Measurements from ENCODE around the gene CST7.

CST7 gene

DNA sequence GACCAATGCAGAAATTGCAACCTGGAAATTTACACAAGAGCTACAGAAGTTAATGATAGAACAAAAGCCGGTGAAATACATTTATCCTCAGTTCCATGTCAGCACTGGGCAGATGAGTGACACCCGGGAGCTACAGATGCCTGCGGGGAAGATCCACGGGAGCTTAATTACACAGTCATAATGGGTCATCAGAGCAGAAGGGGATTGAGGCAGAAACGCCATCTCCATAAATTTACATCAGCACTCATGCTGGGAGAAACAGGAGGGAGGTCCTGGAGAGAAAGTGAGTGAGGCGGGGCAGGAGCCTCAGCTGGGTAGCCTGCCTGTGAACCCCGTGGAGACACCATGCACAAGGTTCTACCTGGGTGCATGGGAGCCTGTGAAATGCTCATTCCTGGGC, 37.6 kb upstream of the CST7 start:
- DNase-seq (ENCODE audit: low read depth) = no peak
- no peak overlapping the region for H3K4me3 ChIP-seq (replicated peaks; ENCODE audit: low read depth, low read length)
- TF ChIP-seq, protein P1, sequence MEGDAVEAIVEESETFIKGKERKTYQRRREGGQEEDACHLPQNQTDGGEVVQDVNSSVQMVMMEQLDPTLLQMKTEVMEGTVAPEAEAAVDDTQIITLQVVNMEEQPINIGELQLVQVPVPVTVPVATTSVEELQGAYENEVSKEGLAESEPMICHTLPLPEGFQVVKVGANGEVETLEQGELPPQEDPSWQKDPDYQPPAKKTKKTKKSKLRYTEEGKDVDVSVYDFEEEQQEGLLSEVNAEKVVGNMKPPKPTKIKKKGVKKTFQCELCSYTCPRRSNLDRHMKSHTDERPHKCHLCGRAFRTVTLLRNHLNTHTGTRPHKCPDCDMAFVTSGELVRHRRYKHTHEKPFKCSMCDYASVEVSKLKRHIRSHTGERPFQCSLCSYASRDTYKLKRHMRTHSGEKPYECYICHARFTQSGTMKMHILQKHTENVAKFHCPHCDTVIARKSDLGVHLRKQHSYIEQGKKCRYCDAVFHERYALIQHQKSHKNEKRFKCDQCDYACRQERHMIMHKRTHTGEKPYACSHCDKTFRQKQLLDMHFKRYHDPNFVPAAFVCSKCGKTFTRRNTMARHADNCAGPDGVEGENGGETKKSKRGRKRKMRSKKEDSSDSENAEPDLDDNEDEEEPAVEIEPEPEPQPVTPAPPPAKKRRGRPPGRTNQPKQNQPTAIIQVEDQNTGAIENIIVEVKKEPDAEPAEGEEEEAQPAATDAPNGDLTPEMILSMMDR (IDR thresholded peaks at IDR 0.05; ENCODE audit: low read length, missing control alignments) = no peak

DNA sequence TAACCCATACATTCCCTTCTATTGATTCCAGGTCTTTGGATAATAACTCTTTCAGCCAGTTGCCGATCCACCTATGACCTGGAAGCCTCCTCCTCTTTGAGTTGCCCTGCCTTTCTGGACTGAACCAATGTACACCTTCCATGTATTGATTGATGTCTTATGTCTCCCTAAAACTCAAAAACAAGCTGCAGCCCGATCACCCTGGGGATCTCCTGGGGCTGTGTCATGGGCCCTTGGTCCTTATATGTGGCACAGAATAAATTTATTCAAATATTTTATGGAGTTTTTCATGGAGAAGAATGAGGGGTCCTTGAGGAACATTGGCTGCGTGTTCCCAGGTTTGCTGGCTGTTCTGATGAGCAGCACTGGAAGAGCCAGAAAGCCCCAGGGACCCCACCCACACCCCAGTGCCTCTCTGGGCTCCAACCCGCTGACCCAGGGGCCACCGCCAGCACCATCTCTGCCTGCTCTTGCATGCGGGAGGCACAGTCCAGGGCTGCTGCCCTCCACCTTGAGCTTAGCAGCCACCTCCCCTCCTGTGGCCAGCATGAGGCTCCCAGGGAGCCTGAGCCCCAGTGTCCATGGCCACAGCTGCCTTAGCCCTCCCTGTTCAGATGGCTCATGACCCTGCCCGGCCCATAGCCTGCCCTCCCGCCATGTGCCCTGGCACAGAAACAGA, 36.5 kb upstream of the CST7 start:
- DNase-seq (ENCODE audit: low read depth) = no peak
- H3K4me3 ChIP-seq (replicated peaks; ENCODE audit: low read depth, low read length) = no peak overlapping the region
- TF ChIP-seq, protein P1 (IDR thresholded peaks at IDR 0.05; ENCODE audit: low read length, missing control alignments) = no peak

DNA sequence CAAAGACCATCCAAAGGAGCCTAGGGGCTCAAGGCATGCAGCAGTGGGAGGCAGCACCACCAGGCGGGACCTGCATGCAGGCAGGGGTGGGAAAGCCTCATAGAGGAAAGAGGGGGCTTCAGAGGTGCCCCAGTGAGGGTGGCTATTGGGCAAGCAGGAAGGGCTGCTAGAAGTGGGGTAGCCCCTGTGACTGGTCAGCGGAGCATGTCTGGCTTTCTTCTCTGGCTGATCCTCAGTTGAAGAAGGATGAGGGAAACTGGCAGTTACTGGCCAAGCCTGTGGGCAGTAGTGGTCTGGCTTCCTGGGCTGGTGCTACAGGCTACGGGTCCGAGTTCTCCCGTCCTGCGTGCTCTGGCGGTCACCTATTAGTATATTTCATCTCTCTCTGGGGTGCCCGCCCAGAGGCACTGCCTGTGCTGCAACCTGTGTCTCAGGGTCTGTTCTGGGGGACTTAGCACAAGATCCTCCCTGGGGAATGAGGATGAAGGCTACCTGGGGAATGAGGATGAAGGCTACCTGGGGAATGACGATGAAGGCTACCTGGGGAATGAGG, 35.9 kb upstream of the CST7 start:
- TF ChIP-seq, protein P1 (IDR thresholded peaks at IDR 0.05; ENCODE audit: low read length, missing control alignments) = no peak
- DNase-seq (ENCODE audit: low read depth) = no peak
- no peak overlapping the region for H3K4me3 ChIP-seq (replicated peaks; ENCODE audit: low read depth, low read length)

DNA sequence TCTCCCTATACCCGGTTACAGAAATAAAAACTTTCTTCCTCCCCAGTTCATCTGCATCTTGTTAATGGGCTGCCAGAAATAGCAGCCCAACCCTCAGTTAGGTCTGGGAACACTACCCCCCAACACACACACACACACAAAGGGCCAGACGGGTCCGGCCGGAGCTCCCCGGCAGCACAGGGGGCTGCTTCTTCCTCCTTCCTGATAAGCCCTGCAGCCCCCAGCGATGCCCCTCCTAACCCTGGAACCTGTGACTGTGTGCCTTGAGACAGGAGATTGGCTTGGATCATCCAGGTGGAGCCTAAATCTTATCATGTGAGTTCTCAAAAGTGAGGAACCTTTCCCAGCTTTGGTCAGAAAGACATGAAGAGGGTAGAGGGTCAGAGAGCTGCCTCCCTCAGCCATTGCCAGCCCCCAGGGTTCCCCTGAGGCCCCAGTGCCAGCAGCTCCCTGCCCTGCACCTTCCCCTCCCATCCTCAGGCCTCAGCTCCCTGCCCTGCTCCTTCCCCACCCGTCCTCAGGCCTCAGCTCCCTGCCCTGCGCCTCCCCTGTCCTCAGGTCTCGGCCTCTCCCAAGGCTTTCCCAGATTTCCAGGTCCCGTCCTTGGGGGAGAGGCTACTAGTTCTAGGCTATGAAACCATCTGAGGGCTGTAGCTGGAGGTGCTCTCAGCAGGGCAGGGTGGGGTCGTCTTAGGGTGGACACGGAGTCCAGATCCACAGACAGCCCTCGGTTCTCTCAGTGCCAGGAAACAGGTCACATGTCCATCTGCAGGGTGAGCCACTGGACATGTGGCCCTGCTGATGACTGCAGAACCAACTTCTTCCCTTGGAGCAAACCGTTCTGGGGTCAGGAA, 34.5 kb upstream of the CST7 start:
- TF ChIP-seq, protein P1 (IDR thresholded peaks at IDR 0.05; ENCODE audit: low read length, missing control alignments) = no peak
- no peak for DNase-seq (ENCODE audit: low read depth)
- H3K4me3 ChIP-seq (replicated peaks; ENCODE audit: low read depth, low read length) = no peak overlapping the region

DNA sequence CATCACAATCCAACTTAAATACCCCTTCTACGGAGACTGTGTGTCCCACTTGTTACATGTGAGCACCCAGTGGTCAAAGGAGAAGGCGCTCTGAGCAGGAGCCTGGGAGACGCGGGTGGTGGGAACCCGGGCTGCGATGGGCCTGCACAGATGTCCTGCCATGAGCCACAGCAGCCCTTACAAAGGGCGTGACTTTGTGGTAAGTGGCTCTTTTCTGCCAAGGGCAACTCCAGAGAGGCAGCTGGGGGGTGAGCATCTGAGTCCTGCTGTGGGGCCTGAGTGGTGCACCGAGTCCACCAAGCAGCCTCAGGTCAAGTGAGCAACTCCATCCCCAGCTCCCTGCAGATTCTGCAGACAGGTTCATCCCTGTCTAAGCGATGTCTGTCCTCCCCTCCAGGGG, 33.6 kb upstream of the CST7 start:
- DNase-seq (ENCODE audit: low read depth) = no peak
- H3K4me3 ChIP-seq (replicated peaks; ENCODE audit: low read depth, low read length) = no peak overlapping the region
- TF ChIP-seq, protein P1 (IDR thresholded peaks at IDR 0.05; ENCODE audit: low read length, missing control alignments) = no peak

DNA sequence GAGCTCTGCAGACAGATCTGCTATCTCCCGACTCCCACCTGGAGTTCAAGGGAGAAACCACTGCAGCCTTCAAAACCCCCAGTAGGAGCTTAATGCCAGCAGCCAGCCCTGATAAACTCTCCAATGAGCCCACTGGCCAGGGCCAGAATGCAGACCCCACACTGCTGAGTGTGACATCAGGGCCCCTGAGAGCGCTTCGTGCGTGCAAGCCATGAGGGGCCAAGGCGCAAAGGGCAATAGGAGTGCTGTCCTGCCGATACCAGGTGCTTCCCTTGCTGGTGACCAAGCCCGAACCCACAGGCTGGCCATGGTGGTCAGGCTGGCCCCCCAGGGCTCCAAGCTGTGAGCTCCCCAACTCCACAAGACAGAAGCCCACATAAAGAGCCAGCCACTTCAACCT, 33.2 kb upstream of the CST7 start:
- no peak for DNase-seq (ENCODE audit: low read depth)
- TF ChIP-seq, protein P1 (IDR thresholded peaks at IDR 0.05; ENCODE audit: low read length, missing control alignments) = no peak
- H3K4me3 ChIP-seq (replicated peaks; ENCODE audit: low read depth, low read length) = no peak overlapping the region
